HG02759 (cell line): ENCODE data around the gene SRP72.
A peak's percentile ranks its signal among the peaks of the same experiment; 100 is the strongest.
"Not testable (repeated sequence)": the region's sequence is repeated elsewhere in the genome, so short reads cannot be mapped to it uniquely, and the experiment has no call there.

ENCODE experiments used
- ATAC-seq: cut with Tn5 transposase; IDR thresholded peaks from one replicate; pipeline ENCODE4 v1.9.1; 2021; ENCODE audit warnings: mild to moderate bottlenecking, moderate library complexity; ENCODE audit not compliant: unreplicated experiment

SRP72 gene

DNA sequence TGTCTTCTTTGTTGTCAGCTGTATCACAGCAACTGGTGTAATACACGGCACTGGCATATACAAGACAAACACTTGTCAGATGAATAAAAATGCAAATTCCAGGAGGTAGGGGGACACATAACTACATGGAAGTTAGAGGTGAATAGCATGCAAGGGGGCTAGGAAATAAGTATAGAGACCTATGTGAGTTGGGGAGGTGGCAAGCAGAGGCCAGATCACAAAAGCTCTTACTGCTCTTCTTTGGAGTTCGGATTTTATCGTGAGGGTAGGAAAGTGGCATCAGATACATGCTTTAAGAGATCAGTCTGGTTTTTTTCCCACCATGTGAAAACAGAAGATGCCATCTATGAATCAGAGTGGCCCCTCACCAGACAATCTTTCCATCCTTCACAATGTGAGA lies 2.8 kb upstream of the SRP72 start:
- ATAC-seq, result no peak

DNA sequence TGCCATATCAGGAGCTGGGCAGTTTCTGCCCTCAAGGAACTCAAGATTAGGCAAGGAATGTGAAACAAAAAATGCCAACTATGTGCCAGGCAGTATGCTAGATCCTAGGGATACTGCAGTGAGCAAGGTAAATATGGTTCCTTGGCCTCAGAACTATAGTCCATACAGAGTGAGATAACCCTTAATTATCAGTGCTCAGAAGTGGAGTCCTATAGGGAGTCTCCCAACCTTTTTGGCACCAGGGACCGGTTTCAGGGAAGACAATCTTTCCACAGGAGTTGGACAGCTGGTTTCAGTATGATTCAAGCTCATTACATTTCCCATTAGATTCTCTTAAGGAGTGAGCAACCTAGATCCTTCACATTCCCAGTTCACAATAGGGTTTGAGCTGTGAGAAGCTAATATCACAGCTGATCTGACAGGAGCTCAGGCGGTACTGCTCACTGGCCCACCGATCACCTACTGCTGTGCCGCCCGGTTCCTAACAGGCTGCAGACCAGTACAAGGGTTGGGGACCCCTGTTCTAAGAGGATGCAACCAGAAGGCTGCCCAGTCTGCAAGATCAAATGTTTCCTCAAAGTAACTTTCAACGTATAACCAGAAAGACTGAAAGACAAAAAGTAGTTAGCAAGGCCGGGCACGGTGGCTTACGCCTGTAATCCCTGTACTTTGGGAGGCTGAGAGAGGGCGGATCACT lies 1.7 kb upstream of the SRP72 start:
- no peak for ATAC-seq

DNA sequence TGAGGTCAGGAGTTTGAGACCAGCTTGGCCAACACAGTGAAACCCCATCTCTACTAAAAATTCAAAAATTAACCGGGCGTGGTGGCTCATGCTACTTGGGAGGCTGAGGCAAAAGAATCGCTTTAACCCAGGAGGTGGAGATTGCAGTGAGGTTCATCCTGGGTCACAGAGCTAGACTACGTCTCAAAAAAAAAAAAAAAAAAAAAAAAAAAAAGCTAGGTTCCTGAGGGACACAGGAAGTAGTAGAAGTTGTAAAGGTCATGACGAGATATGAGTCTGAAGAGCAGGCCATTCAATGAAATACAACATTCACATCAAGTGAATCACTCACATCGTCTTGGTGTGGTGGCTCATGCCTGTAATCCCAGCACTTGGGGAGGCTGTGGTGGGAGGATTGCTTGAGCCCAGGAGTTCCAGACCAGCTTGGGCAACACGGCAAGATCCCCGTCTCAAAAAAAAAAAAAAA lies 1.1 kb upstream of the SRP72 start:
- ATAC-seq, result not testable (repeated sequence)

DNA sequence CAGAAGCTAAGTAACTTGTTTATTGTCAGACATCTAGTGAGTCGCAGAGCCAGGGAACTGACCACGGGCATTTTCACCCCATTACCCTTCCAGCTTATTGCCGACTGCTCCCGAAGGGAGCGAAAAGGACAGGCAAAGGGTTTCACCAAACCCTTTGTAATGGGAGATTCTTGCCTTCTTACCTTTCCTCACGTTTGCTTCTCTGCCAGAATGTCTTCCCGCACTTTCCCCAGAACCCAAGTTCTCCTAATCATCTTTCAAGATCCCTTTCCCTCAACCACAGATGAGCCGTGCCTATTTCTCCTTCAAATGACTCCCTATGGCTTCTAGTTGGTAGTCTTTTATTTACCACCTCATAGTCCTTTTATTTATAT lies 520 bp upstream of the SRP72 start:
- no peak for ATAC-seq

DNA sequence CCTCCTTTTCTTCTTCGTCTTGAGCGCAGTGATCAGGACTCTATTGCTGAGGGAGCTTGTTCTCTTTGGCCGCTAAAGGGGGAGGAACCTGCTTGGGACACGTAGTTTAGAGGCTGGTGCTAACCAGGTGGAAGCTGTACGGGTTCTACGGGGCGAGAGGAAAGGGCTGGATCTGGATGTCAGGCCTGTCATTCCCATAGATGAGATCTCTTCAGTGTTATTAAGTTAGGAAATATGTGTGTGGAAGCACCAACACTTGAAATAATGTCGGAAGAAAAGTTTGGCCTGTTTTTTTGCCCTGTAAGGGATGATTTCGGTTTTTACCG lies 643 bp downstream of the SRP72 start:
- ATAC-seq, result peak; percentile 45

DNA sequence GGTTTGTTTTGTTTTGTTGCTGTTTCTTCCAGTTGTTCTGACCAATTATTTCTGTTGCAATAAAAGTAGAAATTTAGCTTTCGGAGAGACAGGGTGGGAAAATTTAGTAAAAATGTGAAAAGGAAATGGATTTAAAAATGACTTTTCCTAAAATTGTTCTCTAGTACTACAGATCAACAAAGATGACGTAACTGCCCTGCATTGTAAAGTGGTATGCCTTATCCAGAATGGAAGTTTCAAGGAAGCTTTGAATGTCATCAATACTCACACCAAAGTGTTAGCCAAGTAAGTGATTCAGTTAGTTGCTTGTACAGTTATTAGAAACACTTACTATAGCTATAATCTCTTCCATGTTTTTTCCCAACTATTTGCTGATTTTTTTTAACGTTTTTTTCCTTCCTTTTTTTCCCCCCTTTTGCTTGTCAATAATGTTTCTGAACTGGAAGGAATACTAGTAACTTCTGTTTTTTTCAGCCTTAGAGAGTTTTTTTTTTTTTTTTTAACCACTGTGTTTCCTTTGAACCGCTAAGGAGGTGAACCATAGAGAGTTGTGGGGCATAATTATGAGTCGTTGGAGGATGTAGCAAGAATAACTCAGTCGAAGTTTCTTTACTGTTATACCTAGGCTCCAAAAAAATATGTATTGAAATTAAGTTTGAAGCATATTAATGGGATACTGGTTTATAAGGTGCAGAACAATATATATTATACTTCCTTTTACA lies 2.2 kb downstream of the SRP72 start:
- ATAC-seq, result no peak

DNA sequence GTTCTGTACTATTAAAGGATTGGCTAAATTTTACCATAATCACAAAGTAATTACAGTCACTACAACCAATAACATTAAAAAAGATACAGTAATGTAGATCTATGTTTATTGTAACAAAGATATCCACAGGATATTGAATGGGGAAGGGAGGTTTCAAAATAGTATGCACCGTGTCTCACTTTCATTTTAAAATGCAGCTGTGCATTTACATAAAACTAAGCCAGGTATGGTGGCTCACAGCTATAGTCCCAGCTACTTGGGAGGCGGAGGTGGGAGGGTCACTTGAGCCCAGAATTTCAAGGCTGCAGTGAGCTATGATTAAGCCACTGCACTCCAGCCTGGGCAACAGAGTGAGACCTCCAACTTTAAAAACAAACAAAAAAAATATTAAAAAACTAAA lies 8.5 kb downstream of the SRP72 start:
- peak; percentile 82 for ATAC-seq

DNA sequence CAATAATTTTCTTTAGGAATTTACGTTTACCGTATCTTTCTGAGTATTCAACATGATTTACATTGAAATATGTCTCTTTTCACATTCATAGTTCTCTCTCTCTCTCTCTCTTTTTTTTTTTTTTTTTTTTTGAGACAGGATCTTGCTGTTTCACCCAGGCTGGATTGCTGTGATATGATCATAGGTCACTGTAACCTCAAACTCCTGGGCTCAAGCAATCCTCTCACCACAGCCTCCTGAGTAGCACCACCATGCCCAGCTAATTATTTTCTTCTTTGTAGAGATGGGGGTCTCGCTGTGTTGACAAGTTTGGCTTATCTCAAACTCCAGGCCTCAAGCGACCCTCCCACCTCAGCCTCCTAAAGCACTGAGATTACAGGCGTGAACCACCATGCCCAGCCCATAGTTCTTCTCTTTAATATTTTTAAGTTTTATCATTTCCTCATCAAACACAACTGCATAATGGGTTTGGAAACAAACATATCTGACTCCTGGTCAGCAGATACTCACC lies 9.8 kb downstream of the SRP72 start:
- no peak for ATAC-seq

DNA sequence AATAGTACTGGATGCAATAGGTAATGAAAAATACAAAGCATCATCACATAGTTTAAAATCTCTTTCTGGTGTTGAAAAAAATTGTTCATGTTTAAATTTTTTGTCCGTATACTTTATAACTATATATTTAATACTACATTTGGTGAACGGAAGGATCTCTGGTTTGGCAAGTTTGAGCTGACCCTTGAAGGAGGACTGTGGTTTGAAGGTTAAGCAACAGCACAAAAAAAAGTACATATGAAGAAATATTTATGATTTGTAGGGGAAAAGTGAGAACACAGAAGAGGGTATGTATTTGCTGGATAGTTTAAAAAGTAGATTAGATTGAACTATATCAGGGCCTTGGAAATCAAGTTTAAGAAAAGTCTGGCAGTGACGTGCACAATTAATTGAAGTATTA lies 13.3 kb downstream of the SRP72 start:
- ATAC-seq, result no peak

DNA sequence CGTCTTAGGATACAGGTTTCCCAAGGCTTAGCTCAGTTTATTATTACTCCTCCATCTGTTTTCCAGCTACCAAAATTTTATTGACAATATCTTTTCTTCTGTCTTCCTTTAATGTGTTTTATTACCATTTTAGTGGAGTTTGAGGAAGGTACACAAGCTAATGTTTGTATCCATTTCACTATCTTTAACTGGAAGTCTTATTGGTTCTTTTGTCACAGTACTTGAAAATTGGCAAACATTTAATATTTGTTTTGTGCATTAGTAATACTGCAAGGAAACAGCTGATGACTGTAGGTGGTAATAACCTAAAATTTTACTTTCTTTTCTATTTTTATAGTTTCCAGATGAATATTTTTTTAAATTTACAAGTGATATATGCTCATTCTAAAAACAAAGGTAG lies 28.8 kb downstream of the SRP72 start:
- no peak for ATAC-seq

DNA sequence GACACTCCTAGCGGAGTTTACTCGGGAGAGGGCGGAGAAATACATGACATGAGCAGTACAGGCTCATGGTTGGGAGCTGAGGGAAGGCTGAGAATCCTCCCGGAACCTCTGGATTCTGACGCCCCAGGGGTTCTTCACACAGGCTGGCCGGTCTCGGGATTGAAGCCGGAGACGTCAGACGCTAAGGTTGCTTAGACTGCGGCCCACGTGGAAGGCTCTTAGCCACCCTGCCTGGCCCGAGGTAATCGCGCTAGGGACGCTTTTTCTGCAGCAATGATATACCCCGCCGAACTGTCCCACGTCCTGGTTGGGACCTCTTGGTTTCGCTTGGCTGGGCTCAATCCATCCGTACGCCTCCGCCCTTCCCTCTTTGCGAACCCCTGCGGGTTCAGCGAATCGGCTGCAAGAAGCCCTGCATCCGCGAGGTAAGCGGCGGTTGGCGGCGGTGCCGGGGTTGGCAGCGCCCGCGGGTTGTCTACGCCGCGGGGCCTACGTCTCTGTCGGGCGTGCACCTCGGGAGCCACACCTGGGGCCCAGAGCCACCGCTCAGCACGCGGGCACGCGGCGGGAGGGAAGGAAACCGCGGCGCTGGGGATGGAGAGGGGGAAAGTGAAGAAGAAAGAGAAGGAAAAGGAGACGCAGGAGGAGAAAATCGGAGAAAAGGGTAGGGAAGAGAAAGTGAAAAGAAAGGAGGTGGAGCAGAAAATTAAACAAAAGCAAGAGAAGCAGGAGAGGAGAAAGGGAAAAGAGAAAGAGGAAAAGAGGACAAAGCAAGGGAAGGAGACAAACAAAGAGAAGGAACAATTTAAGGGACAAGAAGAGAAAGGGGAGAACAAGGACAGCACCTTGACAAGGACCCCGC lies 38.1 kb downstream of the SRP72 start, which contains the start of gene ARL9:
Gene ARL9 (plus strand): TSS at position 523 of the 862 bp plus-strand sequence. CDS start 72 bp downstream, at position 595.
- peak; percentile 79 for ATAC-seq

DNA sequence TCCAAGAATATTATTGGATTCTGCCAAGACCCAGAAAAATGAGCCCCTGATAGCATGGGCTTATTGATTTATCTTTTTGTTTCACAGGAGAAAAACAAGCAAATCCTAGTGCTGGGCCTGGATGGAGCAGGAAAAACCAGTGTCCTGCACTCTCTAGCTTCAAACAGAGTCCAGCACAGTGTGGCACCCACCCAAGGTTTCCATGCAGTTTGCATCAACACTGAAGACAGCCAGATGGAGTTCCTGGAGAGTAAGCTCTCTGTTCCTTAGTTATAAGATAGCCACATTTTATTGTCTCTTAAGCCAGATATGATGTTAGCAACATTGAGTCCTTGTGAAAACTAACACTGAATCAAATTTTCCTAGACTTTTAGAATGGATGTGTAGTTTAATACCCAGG lies 43.7 kb downstream of the SRP72 start:
- no peak for ATAC-seq

DNA sequence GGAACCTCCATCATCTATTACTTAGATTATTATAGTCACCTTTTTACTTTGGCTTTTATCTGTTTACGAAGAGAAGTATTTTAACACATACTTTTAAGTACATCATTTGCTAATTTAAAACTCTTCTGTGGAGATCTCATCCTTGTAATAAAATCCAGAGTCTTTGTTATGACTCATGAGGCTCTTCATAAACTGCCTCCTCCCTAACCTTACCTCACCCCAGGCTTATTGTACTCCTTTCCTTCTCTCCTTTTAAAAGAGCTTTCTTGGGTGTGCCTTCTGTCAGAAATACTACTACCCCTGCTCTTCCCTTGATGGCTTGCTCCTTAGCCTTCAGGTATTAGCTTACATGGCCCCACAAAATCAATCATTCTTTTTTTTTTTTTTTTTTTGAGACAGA lies 44.7 kb downstream of the SRP72 start:
- no peak for ATAC-seq

DNA sequence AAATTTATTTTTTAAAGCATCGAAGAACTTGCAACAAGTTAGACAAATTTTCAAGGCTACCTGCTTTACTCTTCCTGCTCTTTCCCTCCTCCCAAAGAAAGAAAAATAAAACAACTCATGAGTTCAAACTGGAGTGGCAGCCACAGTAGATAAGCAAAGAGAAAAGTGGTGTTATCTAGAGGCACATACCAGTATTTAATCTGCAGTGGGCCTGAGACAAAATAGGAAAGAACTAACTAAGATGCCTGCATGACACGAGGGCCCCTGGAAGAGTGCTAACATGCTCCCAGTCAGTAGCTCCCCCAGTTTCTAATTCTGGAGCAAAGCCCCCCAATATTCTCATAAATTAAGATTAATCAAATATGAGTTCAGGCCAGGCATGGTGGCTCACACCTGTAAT lies 46.1 kb downstream of the SRP72 start:
- ATAC-seq, result no peak

DNA sequence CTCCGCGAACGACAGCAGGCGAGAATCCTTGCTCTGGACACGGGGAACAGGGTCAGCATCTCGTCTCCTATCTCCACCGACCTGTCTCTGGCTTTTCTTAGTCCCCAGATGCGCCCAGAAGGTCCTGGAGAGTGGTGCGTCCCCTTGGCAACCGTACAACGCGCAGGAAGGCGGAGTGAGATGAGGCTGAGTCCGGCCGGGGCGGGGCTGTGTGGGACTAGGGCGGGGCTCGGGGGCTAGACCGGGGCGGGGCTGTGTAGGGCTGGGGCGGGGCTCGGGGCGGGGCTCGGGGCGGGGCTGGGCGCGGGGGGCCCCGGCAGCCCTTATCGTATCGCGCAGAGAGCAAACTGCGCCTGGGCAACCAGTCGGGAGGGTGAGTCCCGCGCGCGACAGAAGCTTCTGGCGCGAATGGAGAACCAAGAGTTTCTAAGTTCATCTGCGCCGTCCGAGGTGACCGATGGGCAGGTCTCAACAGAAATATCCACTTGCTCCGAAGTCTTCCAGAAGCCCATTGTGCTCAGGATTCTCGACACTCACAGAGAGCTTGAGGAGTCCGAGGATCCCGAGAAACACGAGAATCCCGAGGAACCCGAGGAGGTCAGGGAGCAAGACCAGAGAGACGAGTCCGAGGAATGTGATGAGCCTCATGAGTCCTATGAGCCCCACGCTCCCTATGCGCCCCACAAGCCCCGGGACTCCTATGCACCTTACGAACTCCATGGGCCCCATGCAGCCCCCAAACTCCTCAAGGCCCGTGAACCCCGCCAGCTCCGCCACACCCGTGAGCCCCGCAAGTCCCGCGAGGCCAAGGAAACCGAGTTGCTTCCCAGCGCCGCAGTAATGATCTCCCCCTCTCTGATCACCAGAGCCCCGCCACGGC lies 63.1 kb downstream of the SRP72 start:
- peak; percentile 99 for ATAC-seq

DNA sequence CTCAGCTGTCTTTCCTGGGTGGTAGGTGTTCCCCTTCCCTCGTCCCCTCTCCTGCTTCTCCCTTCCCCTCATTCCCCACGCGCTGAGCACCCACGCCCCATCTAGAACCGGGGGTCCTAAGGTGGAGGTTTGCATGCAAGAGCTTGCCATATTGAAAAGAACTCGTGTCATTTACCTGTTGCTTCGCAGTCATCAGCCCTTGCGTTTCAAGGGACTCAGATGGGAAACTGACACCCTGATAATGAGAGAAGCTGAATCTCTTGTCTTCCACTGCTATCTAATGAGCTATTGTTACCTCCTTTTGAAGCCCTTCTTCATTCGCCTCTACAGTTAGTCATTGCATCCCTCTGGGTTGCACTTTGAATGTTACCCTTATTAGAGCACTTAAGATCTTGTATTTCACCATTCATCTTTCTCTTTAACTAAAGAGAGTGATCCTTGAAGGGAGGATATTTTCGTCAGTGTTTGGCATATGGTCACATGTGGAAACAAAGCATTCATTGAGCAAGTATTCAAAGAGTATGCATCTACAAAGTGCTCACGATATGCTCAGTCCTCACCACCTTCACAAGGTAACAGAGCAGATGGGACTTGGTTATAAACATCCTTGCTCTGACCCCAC lies 63.8 kb downstream of the SRP72 start:
- no peak for ATAC-seq

DNA sequence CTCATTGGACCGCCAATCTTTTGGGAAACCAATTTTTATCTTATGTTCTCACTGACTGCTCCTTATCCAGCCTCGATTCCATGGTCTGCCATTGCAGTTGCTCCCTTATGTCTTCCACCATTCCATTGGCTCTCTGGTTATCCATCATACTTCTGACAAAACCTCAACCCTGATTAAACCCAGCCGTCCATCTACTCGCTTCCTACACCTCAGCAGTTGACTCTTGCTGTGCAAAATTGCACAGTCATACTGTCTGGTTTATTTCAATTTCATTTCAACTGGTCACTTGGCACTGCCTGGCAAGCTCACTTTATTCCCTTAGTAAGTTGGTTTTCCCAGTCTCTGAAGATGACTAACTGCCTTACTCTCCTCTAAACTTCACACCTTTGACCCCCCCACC lies 64.4 kb downstream of the SRP72 start:
- no peak for ATAC-seq

DNA sequence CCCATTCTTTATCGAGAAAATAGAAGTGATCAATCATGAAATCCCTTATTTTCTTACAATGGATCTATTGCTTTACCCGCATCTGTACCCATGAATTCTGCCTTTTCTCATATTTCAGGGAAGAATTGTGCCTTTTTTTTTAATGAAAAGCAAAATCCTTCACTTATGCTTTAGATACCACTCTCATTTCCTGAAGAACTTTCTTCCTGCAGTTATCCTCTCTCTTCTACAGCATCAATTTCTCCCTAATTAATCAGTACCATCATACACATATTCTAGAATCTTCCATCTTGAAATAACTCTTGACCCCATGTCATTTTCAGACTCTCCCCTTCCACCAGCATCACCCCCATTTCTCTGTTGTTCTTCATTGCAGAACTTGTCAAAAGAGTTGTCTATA lies 64.8 kb downstream of the SRP72 start:
- no peak for ATAC-seq

DNA sequence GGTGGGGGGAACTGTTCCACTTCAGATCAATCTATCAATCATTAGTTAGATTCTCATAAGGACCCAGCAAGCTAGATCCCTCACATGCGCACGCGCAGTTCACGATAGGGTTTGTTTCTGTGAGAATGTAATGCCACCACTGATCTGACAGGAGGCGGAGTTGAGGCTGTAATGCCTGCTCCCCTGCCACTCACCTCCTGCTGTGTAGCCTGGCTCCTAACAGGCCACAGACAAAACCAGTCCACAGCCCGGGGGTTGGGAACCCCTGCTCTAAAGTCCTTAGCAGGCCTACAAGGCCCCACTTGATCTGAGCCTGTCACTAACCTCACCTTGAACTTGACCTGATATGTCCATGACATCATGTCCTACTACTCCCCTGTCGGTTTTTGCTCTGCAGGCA lies 68.5 kb downstream of the SRP72 start:
- ATAC-seq, result no peak

DNA sequence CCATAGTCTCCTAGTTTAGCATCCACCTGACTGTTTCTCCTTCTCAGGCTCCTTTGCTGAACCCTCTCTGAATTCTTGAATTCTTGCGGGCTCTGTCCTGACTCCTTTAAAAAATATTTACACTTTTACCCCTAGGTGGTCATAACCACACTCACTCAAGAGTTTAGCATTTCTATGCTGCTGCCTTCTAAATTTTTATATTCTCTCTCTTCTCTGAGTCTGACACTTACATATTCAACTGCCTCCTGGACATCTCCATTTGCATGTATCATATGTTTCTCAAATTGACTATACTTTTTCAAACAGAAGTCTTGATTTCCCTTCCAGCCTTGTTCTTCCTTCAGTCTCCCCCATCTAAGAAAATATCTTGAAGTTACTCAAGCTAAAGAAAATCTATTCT lies 69.7 kb downstream of the SRP72 start:
- ATAC-seq, result no peak
